Prostate gland (tissue), 2 donors: Measurements from ENCODE around the gene ELMO3. TPM values are rescaled to one million over a fixed set of nuclear protein-coding genes. Genes with fewer than 3 reads are reported as not detected.

Experiments
- DNase-seq: peaks from one replicate; pipeline ENCODE4 v3.0.0-alpha.2; 2019; ENCODE audit warnings: low spot score
- H3K27ac ChIP-seq, 2 donors: fragments of 200-600 bp; sonication (generic); 2 replicates each; pipeline ENCODE4 v1.5.1; 2017 to 2019
- H3K27me3 ChIP-seq: fragments of 200-600 bp; sonication (generic); replicated peaks from 2 replicates; pipeline ENCODE4 v1.5.1; 2019; ENCODE audit not compliant: insufficient read depth
- H3K36me3 ChIP-seq, 2 donors: fragments of 200-600 bp; sonication (generic); 1 replicate in 1 of 2; 2 replicates in 1 of 2; pipeline versions ENCODE4 v1.5.1 to v1.8.1; 2017 to 2019
- H3K4me1 ChIP-seq: fragments of 200-600 bp; sonication (generic); replicated peaks from 2 replicates; pipeline ENCODE4 v1.5.1; 2019
- H3K4me3 ChIP-seq, 2 donors: fragments of 200-600 bp; sonication (generic); 2 replicates each; pipeline ENCODE4 v1.5.1; 2017 to 2019
- H3K9me3 ChIP-seq: fragments of 200-600 bp; sonication (generic); 2 replicates; pipeline ENCODE4 v1.5.1; 2017
- POLR2A ChIP-seq: fragments of 450-650 bp; IDR thresholded peaks from one replicate; pipeline ENCODE4 v1.6.1; 2016; ENCODE audit warnings: antibody characterized with exemption, mild to moderate bottlenecking
- POLR2AphosphoS5 ChIP-seq: sonication (generic); formaldehyde crosslinking; IDR thresholded peaks from one replicate; pipeline ENCODE4 v1.6.1; 2017; ENCODE audit warnings: antibody characterized with exemption
- WGBS: methylation state at CpG from one replicate; pipeline ENCODE4 v1.1.5; 2018; 5-methylcytosine and 5-hydroxymethylcytosine counted together
- intact Hi-C: fragments of 100-400 bp; cut with DNase I; formaldehyde crosslinking; loops from one replicate; pipeline ENCODE4 v1.14.2; 2022
- total RNA-seq, 2 donors: library from RNA; depleted of rRNA; stranded (reverse); fragments of >200 nt; gene quantifications; one replicate each; pipeline ENCODE4 v1.1.0, GENCODE V29; 2016
- TF ChIP-seq, protein P1 (sequence below), 4 experiments: fragments of 200-600 bp in 2 of 4; fragments of 450-650 bp in 2 of 4; sonication (generic) in 2 of 4; IDR thresholded peaks; 1 replicate in 3 of 4; 2 replicates in 1 of 4; pipeline ENCODE4 v1.5.1; 2016 to 2019; ENCODE audit warnings: antibody characterized with exemption in 4 of 4, mild to moderate bottlenecking in 2 of 4, moderate library complexity in 2 of 4

ELMO3 gene
- total RNA-seq, 2 donors from 2014 or later, result 24.8 to 36.7 TPM

DNA sequence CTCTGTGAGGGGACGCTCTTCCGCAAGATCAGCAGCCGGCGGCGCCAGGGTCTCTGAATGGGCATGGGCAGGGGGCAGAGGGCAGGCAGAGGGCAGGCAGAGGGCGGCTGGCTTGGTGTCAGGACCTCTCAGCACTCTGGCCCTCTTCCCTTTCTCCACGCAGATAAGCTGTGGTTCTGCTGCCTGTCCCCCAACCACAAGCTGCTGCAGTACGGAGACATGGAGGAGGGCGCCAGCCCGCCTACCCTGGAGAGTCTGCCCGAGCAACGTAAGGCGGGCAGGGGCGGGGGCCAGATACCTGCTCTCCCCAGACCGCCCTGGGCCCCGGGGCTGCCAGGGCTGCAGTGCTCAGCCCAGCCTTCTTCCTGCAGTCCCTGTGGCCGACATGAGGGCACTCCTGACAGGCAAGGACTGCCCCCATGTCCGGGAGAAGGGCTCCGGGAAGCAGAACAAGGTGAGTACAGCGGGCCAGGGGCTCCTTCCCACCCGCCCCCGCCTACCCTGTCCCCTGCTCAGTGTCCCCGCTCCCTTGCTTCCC, 4.1 kb downstream of the ELMO3 start:
- TF ChIP-seq POLR2A, result no peak
- TF ChIP-seq POLR2AphosphoS5, result no peak
- TF ChIP-seq, protein P1, sequence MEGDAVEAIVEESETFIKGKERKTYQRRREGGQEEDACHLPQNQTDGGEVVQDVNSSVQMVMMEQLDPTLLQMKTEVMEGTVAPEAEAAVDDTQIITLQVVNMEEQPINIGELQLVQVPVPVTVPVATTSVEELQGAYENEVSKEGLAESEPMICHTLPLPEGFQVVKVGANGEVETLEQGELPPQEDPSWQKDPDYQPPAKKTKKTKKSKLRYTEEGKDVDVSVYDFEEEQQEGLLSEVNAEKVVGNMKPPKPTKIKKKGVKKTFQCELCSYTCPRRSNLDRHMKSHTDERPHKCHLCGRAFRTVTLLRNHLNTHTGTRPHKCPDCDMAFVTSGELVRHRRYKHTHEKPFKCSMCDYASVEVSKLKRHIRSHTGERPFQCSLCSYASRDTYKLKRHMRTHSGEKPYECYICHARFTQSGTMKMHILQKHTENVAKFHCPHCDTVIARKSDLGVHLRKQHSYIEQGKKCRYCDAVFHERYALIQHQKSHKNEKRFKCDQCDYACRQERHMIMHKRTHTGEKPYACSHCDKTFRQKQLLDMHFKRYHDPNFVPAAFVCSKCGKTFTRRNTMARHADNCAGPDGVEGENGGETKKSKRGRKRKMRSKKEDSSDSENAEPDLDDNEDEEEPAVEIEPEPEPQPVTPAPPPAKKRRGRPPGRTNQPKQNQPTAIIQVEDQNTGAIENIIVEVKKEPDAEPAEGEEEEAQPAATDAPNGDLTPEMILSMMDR (IDR thresholded peaks at IDR 0.05), result no peak
- Histone ChIP-seq H3K4me1 (peaks cover 6% of the 10 kb centered on the region), H3K36me3 (peaks cover 0 to 12% of the 10 kb centered on the region in 2 donors), H3K4me3 (no peak overlapping the region), H3K27ac (no peak overlapping the region), H3K27me3 (no peaks in the 10 kb centered on the region), H3K9me3 (no peaks in the 10 kb centered on the region)
- intact Hi-C loops, result no loop called here
- DNase-seq, result no peak
- WGBS, result 88% methylated on average over 23 of the region's 23 CpGs

DNA sequence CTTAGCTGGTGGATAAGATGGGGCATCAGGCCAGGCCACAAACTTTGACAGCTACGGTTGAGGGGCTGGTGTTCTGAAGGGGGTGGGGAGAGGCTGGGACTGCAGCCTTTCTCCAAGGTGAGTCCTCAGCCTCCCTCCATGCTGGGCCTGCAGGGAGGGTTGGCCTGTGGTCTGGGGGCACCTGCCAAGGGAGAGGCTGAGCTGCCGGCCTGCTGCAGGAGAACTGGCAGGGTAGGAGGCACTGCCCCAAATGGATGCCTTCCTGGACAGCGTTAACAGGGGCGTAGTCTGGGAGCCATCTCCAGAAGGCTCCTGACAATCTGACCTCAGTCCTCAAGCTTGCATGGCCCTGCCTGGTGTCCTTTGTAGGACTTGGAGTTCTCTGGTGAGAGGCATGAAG, 5.1 kb downstream of the ELMO3 start:
- TF ChIP-seq, protein P1 (IDR thresholded peaks at IDR 0.05), result no peak
- TF ChIP-seq POLR2AphosphoS5 (no peak), POLR2A (no peak)
- intact Hi-C loops, result no loop called here
- Histone ChIP-seq H3K4me1 (no peaks in the 10 kb centered on the region), H3K9me3 (no peaks in the 10 kb centered on the region), H3K4me3 (no peak overlapping the region), H3K27ac (no peak overlapping the region), H3K27me3 (no peaks in the 10 kb centered on the region), H3K36me3 (peaks cover 0 to 12% of the 10 kb centered on the region in 2 donors)
- DNase-seq, result no peak
- 72% methylated on average over 4 of the region's 4 CpGs for WGBS

DNA sequence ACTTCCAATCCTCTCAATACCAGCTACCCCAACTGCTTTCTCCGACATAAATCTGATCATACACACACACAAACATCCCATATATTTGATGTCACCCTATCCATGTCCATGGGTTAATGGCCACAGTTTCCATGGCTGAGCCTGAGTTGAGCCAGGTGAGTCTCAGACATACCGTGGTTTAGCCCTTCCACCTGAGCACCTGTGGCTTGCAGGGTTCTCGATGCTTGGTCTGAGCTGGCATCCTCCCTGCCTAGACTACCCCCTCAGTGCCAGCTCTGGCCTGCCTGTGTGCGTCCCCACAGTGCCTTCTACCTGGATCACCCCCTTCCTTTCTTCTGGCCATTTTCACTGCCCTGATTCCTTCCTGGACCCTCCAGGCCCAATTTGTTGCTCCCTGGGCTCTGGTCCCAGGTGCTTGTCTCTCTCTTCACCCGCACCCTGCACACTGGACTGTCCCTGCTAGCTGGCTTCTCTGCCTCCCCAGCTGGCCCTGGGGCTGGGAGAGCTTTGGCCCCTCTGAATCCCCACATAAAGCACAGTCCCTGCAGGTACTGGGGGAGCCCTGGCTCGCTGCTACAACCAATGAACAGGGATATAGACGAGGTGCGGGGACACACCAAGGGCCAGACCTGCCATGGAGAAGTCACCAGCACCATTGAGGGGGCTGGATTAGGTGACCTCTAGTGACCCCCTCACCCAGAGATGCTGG, 7.4 kb downstream of the ELMO3 start:
- intact Hi-C loops, result no loop called here
- Histone ChIP-seq H3K27ac (no peak overlapping the region), H3K9me3 (no peaks in the 10 kb centered on the region), H3K4me3 (no peak overlapping the region), H3K27me3 (no peaks in the 10 kb centered on the region), H3K36me3 (peaks cover 0 to 12% of the 10 kb centered on the region in 2 donors), H3K4me1 (no peaks in the 10 kb centered on the region)
- no peak for TF ChIP-seq POLR2A
- no peak for TF ChIP-seq POLR2AphosphoS5
- TF ChIP-seq, protein P1 (IDR thresholded peaks at IDR 0.05), result no peak
- DNase-seq, result no peak
- WGBS, result 94% methylated on average over 8 of the region's 8 CpGs

DNA sequence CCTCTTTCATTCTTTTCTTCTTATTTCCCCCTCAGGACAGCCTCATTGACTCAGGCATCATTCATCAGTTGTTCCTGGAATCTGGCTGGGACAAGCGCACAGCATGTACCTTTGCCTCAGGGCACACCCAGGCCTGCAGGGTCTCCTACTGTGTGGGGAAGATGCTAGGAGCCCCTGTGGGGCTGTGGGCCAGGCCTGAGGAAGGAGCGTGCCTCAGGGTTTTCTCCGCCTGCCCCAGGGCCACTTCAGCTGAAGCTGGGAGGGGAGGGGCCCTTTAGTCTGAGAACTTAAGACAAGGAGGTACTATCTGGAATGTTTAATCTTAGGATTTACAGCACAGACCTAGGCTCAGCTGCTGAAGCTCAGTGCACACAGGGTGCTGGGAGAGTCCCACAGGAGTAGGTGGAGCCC, 7.9 kb downstream of the ELMO3 start:
- Histone ChIP-seq H3K27me3 (no peaks in the 10 kb centered on the region), H3K9me3 (no peaks in the 10 kb centered on the region), H3K4me1 (no peaks in the 10 kb centered on the region), H3K4me3 (no peak overlapping the region), H3K27ac (no peak overlapping the region), H3K36me3 (peaks cover 0 to 9% of the 10 kb centered on the region in 2 donors)
- no peak for TF ChIP-seq POLR2A
- TF ChIP-seq, protein P1 (IDR thresholded peaks at IDR 0.05), result no peak
- TF ChIP-seq POLR2AphosphoS5, result no peak
- no peak for DNase-seq
- 93% methylated on average over 3 of the region's 3 CpGs for WGBS
- intact Hi-C loops, result no loop called here
